ENCODE measurements around the gene AASDHPPT. TPM values are rescaled to one million over a fixed set of nuclear protein-coding genes. Genes with fewer than 3 reads are reported as not detected.

AASDHPPT gene
- total RNA-seq, 1 experiment from 2014 or later, result 47.1 TPM

- no peak overlapping the region for H3K4me3 Mint-ChIP-seq
- H4K5ac ChIP-seq (ENCODE audit: insufficient read length, low read depth, low read length), result no peak overlapping the region
- H3K4me1 ChIP-seq (ENCODE audit: insufficient read depth, low read length), result no peaks in the 10 kb centered on the region
- H3K27ac ChIP-seq (ENCODE audit: insufficient read length, low read depth, low read length), result no peak overlapping the region
- no peak overlapping the region for H2BK20ac ChIP-seq (ENCODE audit: low read depth, low read length, poor library complexity, severe bottlenecking)
- H3K27me3 ChIP-seq (ENCODE audit: insufficient read depth, low read length), result no peaks in the 10 kb centered on the region
- H3K14ac ChIP-seq (ENCODE audit: insufficient read depth, low read length), result no peak overlapping the region
- no peak overlapping the region for H2BK15ac ChIP-seq (ENCODE audit: low read depth, low read length)
- H4K8ac ChIP-seq (replicated peaks; ENCODE audit: insufficient read length, low read depth, low read length), result no peak overlapping the region
- no peaks in the 10 kb centered on the region for H3K36me3 Mint-ChIP-seq (ENCODE audit: insufficient read depth in 1 of 3, low read depth in 3 of 3)
- H4K91ac ChIP-seq (ENCODE audit: insufficient read length, low read depth, low read length), result no peak overlapping the region
- H3K27me3 Mint-ChIP-seq (ENCODE audit: low read depth), result no peaks in the 10 kb centered on the region
- H3K18ac ChIP-seq (ENCODE audit: insufficient read length, low read depth, low read length), result no peak overlapping the region
- no peak overlapping the region for H3K9ac ChIP-seq (ENCODE audit: extremely low read depth, insufficient read length, low read length)
- H3K4ac ChIP-seq (ENCODE audit: low read depth, low read length), result no peak overlapping the region
- H2BK120ac ChIP-seq (ENCODE audit: low read depth, low read length, poor library complexity, severe bottlenecking), result no peak overlapping the region
- no peaks in the 10 kb centered on the region for H3K9me3 Mint-ChIP-seq
- H3K79me2 ChIP-seq (ENCODE audit: insufficient read depth, low read length), result no peaks in the 10 kb centered on the region
- no peak for TF ChIP-seq CTCF (conservative IDR thresholded peaks at IDR 0.05)
- H2BK12ac ChIP-seq (ENCODE audit: insufficient read length, low read depth, low read length), result no peak overlapping the region
- H2BK5ac ChIP-seq (ENCODE audit: insufficient read length, low read length), result no peak overlapping the region
- no peaks in the 10 kb centered on the region for H3K23me2 ChIP-seq (ENCODE audit: insufficient read length, low read depth, low read length, poor library complexity, severe bottlenecking)
- DNase-seq, result no peak
- no peaks in the 10 kb centered on the region for H3K79me1 ChIP-seq (ENCODE audit: insufficient read depth, low read depth, low read length, poor library complexity, severe bottlenecking)
- H3K27ac Mint-ChIP-seq, result no peak overlapping the region
- H3K4me1 Mint-ChIP-seq, result no peaks in the 10 kb centered on the region
- no peak overlapping the region for H3K56ac ChIP-seq (ENCODE audit: insufficient read length, low read depth, low read length)
- no peak overlapping the region for H2AK5ac ChIP-seq (ENCODE audit: insufficient read length, low read length)
- H3K9me3 ChIP-seq (ENCODE audit: control insufficient read depth, low read depth, low read length), result no peaks in the 10 kb centered on the region
- no peak overlapping the region for H3K4me2 ChIP-seq (ENCODE audit: insufficient read depth, insufficient read length, low read length)
- no peak overlapping the region for H3T11ph ChIP-seq (ENCODE audit: low read length)
- no peak overlapping the region for H2AFZ ChIP-seq (ENCODE audit: low read length)
- no peak overlapping the region for H3K23ac ChIP-seq (ENCODE audit: insufficient read length, low read depth, low read length)
- H4K20me1 ChIP-seq (ENCODE audit: control insufficient read depth, insufficient read depth, insufficient read length), result no peaks in the 10 kb centered on the region
Observed at GRCh38 chr11:106043540-106043939, 33.9 kb upstream of the AASDHPPT start.
